ENCODE data around the gene CDK17. TPM values are rescaled to one million over a fixed set of nuclear protein-coding genes. Genes with fewer than 3 reads are reported as not detected.
A peak's percentile ranks its signal among the peaks of the same experiment; 100 is the strongest.
"Not testable (repeated sequence)": the region's sequence is repeated elsewhere in the genome, so short reads cannot be mapped to it uniquely, and the experiment has no call there.

CDK17 gene
- total RNA-seq, 2 experiments from 2014 or later = 41.4 to 45.8 TPM

GRCh38 chr12:96432496-96433321, 32.5 kb upstream of the CDK17 start:
- H3K27me3 Mint-ChIP-seq (ENCODE audit: low read depth); H3K36me3 Mint-ChIP-seq (ENCODE audit: low read depth); H3K4me3 Mint-ChIP-seq; DNase-seq; H3K27ac Mint-ChIP-seq; H3K9me3 Mint-ChIP-seq; intact Hi-C loops (cut with micrococcal nuclease): not testable (repeated sequence)
- CTCF ChIA-PET = interaction anchor here (0.6 kb wide), 1 partner anchor 319 kb away, joined by 6 read pairs; no protein-coding TSS in a partner anchor
- H3K4me1 Mint-ChIP-seq (ENCODE audit: low read depth) = peaks cover 26% of the 10 kb centered on the region

- CTCF ChIA-PET = interaction anchor here (0.6 kb wide), 1 partner anchor 146 kb away, joined by 7 read pairs; no protein-coding TSS in a partner anchor
- Mint-ChIP-seq H3K27me3 (ENCODE audit: low read depth) (no peaks in the 10 kb centered on the region), H3K36me3 (ENCODE audit: low read depth) (no peaks in the 10 kb centered on the region), H3K9me3 (no peaks in the 10 kb centered on the region), H3K4me3 (no peak overlapping the region), H3K27ac (no peak overlapping the region), H3K4me1 (ENCODE audit: low read depth) (peaks cover 37% of the 10 kb centered on the region)
- intact Hi-C loops (cut with micrococcal nuclease) = no loop called here
- no peak for DNase-seq
Measured at GRCh38 chr12:96431067-96431466, 30.8 kb upstream of the CDK17 start.

GRCh38 chr12:96427269-96427729, 27.1 kb upstream of the CDK17 start:
- intact Hi-C loops (cut with micrococcal nuclease) = loop anchor here (1.0 to 10.0 kb wide), 4 partner anchors 26 to 478 kb away; partner anchors contain the start of genes CFAP54 and NEDD1
- Mint-ChIP-seq H3K27me3 (ENCODE audit: low read depth) (no peaks in the 10 kb centered on the region), H3K4me1 (ENCODE audit: low read depth) (peaks cover 42% of the 10 kb centered on the region), H3K27ac (peak overlapping the region; percentile 74), H3K9me3 (no peaks in the 10 kb centered on the region), H3K4me3 (no peak overlapping the region), H3K36me3 (ENCODE audit: low read depth) (no peaks in the 10 kb centered on the region)
- CTCF ChIA-PET = interaction anchor here (0.6 to 2.4 kb wide), 3 partner anchors 10 to 111 kb away, joined by 3 to 8 read pairs (median 5); no protein-coding TSS in a partner anchor
- DNase-seq = peak; percentile 81

GRCh38 chr12:96425951-96426350, 25.7 kb upstream of the CDK17 start:
- H3K27me3 Mint-ChIP-seq (ENCODE audit: low read depth) = no peaks in the 10 kb centered on the region
- peak overlapping the region; percentile 56 for H3K27ac Mint-ChIP-seq
- CTCF ChIA-PET = interaction anchor here (0.6 to 2.4 kb wide), 4 partner anchors 9 to 230 kb away, joined by 3 to 8 read pairs (median 6); no protein-coding TSS in a partner anchor
- peak overlapping the region; percentile 11 for H3K4me3 Mint-ChIP-seq
- no peaks in the 10 kb centered on the region for H3K9me3 Mint-ChIP-seq
- no peak for DNase-seq
- H3K36me3 Mint-ChIP-seq (ENCODE audit: low read depth) = no peaks in the 10 kb centered on the region
- peaks cover 47% of the 10 kb centered on the region for H3K4me1 Mint-ChIP-seq (ENCODE audit: low read depth)
- intact Hi-C loops (cut with micrococcal nuclease) = loop anchor here (1.0 to 10.0 kb wide), 6 partner anchors 8 to 479 kb away; partner anchors contain the start of gene NEDD1

GRCh38 chr12:96425321-96425720, 25.1 kb upstream of the CDK17 start:
- Mint-ChIP-seq H3K27ac (peak overlapping the region; percentile 63), H3K27me3 (ENCODE audit: low read depth) (no peaks in the 10 kb centered on the region), H3K9me3 (no peaks in the 10 kb centered on the region), H3K4me1 (ENCODE audit: low read depth) (peaks cover 53% of the 10 kb centered on the region), H3K36me3 (ENCODE audit: low read depth) (no peaks in the 10 kb centered on the region), H3K4me3 (no peak overlapping the region)
- CTCF ChIA-PET = interaction anchor here (0.6 to 2.4 kb wide), 4 partner anchors 20 to 230 kb away, joined by 3 to 8 read pairs (median 6); no protein-coding TSS in a partner anchor
- intact Hi-C loops (cut with micrococcal nuclease) = loop anchor here (1.0 to 10.0 kb wide), 6 partner anchors 9 to 479 kb away; partner anchors contain the start of gene NEDD1
- peak; percentile 69 for DNase-seq

- Mint-ChIP-seq H3K4me3 (no peak overlapping the region), H3K36me3 (ENCODE audit: low read depth) (no peaks in the 10 kb centered on the region), H3K9me3 (no peaks in the 10 kb centered on the region), H3K27ac (no peak overlapping the region), H3K27me3 (ENCODE audit: low read depth) (no peaks in the 10 kb centered on the region), H3K4me1 (ENCODE audit: low read depth) (peaks cover 58% of the 10 kb centered on the region)
- no peak for DNase-seq
- intact Hi-C loops (cut with micrococcal nuclease) = loop anchor here (10.0 kb wide), 1 partner anchor 480 kb away; the partner anchor contains the start of gene NEDD1
- CTCF ChIA-PET = interaction anchor here (0.9 to 1.3 kb wide), 2 partner anchors 21 to 65 kb away, joined by 3 to 5 read pairs; partner anchors contain the start of gene CFAP54
Measured at GRCh38 chr12:96424601-96425000, 24.4 kb upstream of the CDK17 start.

- H3K9me3 Mint-ChIP-seq = no peaks in the 10 kb centered on the region
Measured at GRCh38 chr12:96422192-96422591, 22.0 kb upstream of the CDK17 start.

GRCh38 chr12:96421014-96421413, 20.8 kb upstream of the CDK17 start:
- Mint-ChIP-seq H3K27ac (peak overlapping the region; percentile 74), H3K9me3 (no peaks in the 10 kb centered on the region), H3K27me3 (ENCODE audit: low read depth) (no peaks in the 10 kb centered on the region), H3K36me3 (ENCODE audit: low read depth) (no peaks in the 10 kb centered on the region), H3K4me1 (ENCODE audit: low read depth) (peaks cover 38% of the 10 kb centered on the region), H3K4me3 (peak overlapping the region; percentile 75)
- CTCF ChIA-PET = no interaction called here
- intact Hi-C loops (cut with micrococcal nuclease) = loop anchor here (1.0 to 10.0 kb wide), 2 partner anchors 64 to 484 kb away; partner anchors contain the start of gene NEDD1
- DNase-seq = peak; percentile 44

More at GRCh38 chr12:96422192-96422591, 22.0 kb upstream of the CDK17 start:
- Mint-ChIP-seq H3K27ac (no peak overlapping the region), H3K4me3 (no peak overlapping the region), H3K4me1 (ENCODE audit: low read depth) (peaks cover 45% of the 10 kb centered on the region), H3K36me3 (ENCODE audit: low read depth) (no peaks in the 10 kb centered on the region), H3K27me3 (ENCODE audit: low read depth) (no peaks in the 10 kb centered on the region)
- intact Hi-C loops (cut with micrococcal nuclease) = loop anchor here (10.0 kb wide), 1 partner anchor 483 kb away; the partner anchor contains the start of gene NEDD1
- CTCF ChIA-PET = interaction anchor here (0.6 to 1.1 kb wide), 3 partner anchors 18 to 629 kb away, joined by 3 to 5 read pairs (median 3); no protein-coding TSS in a partner anchor
- DNase-seq = no peak

GRCh38 chr12:96420277-96420835, 20.1 kb upstream of the CDK17 start:
- intact Hi-C loops (cut with micrococcal nuclease) = loop anchor here (10.0 kb wide), 1 partner anchor 484 kb away; the partner anchor contains the start of gene NEDD1
- CTCF ChIA-PET = no interaction called here
- Mint-ChIP-seq H3K27me3 (ENCODE audit: low read depth) (no peaks in the 10 kb centered on the region), H3K36me3 (ENCODE audit: low read depth) (no peaks in the 10 kb centered on the region), H3K27ac (no peak overlapping the region), H3K4me3 (peak overlapping the region; percentile 75), H3K4me1 (ENCODE audit: low read depth) (peaks cover 31% of the 10 kb centered on the region), H3K9me3 (no peaks in the 10 kb centered on the region)
- no peak for DNase-seq

GRCh38 chr12:96419576-96420276, 19.5 kb upstream of the CDK17 start:
- no peak for DNase-seq
- intact Hi-C loops (cut with micrococcal nuclease) = loop anchor here (10.0 kb wide), 1 partner anchor 485 kb away; the partner anchor contains the start of gene NEDD1
- Mint-ChIP-seq H3K27ac (no peak overlapping the region), H3K9me3 (no peaks in the 10 kb centered on the region), H3K4me1 (ENCODE audit: low read depth) (peaks cover 25% of the 10 kb centered on the region), H3K36me3 (ENCODE audit: low read depth) (no peaks in the 10 kb centered on the region), H3K4me3 (no peak overlapping the region), H3K27me3 (ENCODE audit: low read depth) (no peaks in the 10 kb centered on the region)
- CTCF ChIA-PET = interaction anchor here (1.1 to 1.6 kb wide), 2 partner anchors 19 to 207 kb away, joined by 3 to 6 read pairs; partner anchors contain the start of gene CDK17

- intact Hi-C loops (cut with micrococcal nuclease); H3K9me3 Mint-ChIP-seq; H3K27ac Mint-ChIP-seq; H3K36me3 Mint-ChIP-seq (ENCODE audit: low read depth); H3K4me3 Mint-ChIP-seq; DNase-seq; H3K27me3 Mint-ChIP-seq (ENCODE audit: low read depth): not testable (repeated sequence)
- H3K4me1 Mint-ChIP-seq (ENCODE audit: low read depth) = peaks cover 25% of the 10 kb centered on the region
- CTCF ChIA-PET = interaction anchor here (0.7 to 1.6 kb wide), 4 partner anchors 9 to 207 kb away, joined by 3 to 6 read pairs (median 3); partner anchors contain the start of gene CFAP54
Measured at GRCh38 chr12:96417688-96418087, 17.4 kb upstream of the CDK17 start.
